ENCODE measurements around the gene LRRC36. TPM values are rescaled to one million over a fixed set of nuclear protein-coding genes. Genes with fewer than 3 reads are reported as not detected.
A peak's percentile ranks its signal among the peaks of the same experiment; 100 is the strongest.

LRRC36 gene
- total RNA-seq, 2 donors from 2014 or later: 1.1 TPM; not detected in 1

DNA sequence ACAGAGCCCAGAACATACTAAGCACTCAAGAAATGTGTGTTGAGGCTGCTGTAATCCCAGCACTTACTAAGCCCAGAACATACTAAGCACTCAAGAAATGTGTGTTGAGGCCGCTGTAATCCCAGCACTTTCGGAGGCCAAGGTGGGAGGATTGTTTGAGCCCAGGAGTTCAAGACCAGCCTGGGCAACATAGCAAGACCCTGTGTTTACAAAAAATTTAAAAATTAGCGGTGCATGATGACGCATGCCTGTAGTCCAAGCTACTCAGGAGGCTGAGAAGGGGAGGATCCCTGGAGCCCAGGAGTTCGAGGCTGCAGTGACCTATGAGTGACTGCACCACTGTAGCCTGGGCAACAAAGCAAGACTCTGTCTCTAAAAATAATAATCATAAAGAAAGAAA, 96.4 kb downstream of the LRRC36 start:
- Histone ChIP-seq H3K36me3 (no peaks in the 10 kb centered on the region), H3K4me3 (no peak overlapping the region), H3K9ac (ENCODE audit: low read depth in 2 of 2, low read length in 2 of 2) (no peak overlapping the region), H3K9me3 (no peaks in the 10 kb centered on the region), H3K27ac (no peak overlapping the region), H3K4me1 (no peaks in the 10 kb centered on the region), H3K27me3 (no peaks in the 10 kb centered on the region)
- DNase-seq: no peak
- intact Hi-C loops (cut with DNase I): no loop called here
- TF ChIP-seq, protein P1, sequence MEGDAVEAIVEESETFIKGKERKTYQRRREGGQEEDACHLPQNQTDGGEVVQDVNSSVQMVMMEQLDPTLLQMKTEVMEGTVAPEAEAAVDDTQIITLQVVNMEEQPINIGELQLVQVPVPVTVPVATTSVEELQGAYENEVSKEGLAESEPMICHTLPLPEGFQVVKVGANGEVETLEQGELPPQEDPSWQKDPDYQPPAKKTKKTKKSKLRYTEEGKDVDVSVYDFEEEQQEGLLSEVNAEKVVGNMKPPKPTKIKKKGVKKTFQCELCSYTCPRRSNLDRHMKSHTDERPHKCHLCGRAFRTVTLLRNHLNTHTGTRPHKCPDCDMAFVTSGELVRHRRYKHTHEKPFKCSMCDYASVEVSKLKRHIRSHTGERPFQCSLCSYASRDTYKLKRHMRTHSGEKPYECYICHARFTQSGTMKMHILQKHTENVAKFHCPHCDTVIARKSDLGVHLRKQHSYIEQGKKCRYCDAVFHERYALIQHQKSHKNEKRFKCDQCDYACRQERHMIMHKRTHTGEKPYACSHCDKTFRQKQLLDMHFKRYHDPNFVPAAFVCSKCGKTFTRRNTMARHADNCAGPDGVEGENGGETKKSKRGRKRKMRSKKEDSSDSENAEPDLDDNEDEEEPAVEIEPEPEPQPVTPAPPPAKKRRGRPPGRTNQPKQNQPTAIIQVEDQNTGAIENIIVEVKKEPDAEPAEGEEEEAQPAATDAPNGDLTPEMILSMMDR (IDR thresholded peaks at IDR 0.05): no peak

DNA sequence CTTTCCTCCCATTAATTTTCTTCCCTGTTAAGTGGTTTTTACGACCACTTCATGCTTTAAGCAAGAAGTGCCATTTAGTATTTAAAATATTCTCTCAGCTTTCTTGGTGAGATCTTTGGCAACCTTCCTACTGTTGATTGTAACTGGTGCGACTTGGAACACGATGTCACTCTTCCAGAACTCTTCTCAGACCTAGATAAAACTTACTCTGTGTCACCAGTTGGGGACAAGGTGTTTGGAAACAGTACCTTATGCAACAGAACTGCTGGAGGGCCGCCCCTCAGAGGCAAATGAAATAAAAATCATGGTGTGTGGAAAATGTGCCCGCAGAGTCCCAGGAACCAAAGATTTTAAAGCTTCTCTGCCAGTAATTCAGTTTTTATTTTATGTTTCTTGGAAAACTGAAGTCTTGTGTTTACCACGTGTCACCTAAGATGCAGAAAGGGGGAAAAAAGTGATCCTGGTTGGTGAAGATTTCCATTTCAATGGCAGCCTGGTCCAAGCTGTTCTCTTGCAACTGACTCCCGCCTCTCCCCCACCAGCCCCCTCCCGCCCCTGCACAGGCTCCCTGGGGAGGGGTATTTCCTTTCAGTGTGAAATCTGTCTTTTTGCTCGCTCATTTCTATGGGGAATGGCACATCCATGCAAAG, 97.1 kb downstream of the LRRC36 start:
- Histone ChIP-seq H3K4me1 (peaks cover 3% of the 10 kb centered on the region), H3K4me3 (no peak overlapping the region), H3K27ac (no peak overlapping the region), H3K27me3 (no peaks in the 10 kb centered on the region), H3K36me3 (no peaks in the 10 kb centered on the region), H3K9ac (ENCODE audit: low read depth in 2 of 2, low read length in 2 of 2) (no peak overlapping the region), H3K9me3 (no peaks in the 10 kb centered on the region)
- no peak for DNase-seq
- intact Hi-C loops (cut with DNase I): no loop called here
- TF ChIP-seq, protein P1 (IDR thresholded peaks at IDR 0.05): no peak

DNA sequence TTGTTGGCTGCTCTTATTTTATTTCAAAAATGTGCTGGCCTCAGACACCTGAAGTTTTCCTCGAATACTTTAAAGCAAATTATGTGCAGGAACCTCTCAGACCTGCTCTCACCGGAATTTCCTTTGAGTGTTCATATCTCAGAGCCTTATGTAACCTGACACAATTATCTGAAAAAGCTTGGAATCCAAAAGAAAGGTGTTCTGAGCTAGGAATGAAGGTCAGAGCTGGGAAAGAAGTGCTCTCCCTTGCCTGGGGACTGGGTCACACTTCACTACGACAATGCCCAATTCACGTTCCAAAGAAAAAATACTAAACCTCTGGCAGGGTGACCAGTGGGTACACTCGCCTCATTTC, 97.6 kb downstream of the LRRC36 start:
- no peak overlapping the region for H3K27ac ChIP-seq
- no peak overlapping the region for H3K4me3 ChIP-seq
- TF ChIP-seq, protein P1 (IDR thresholded peaks at IDR 0.05): no peak
- intact Hi-C loops (cut with DNase I): no loop called here
- H3K9ac ChIP-seq (ENCODE audit: low read depth in 2 of 2, low read length in 2 of 2): no peak overlapping the region
- DNase-seq: no peak
- peaks cover 3% of the 10 kb centered on the region for H3K4me1 ChIP-seq
- H3K36me3 ChIP-seq: no peaks in the 10 kb centered on the region
- H3K9me3 ChIP-seq: no peaks in the 10 kb centered on the region
- H3K27me3 ChIP-seq: no peaks in the 10 kb centered on the region

DNA sequence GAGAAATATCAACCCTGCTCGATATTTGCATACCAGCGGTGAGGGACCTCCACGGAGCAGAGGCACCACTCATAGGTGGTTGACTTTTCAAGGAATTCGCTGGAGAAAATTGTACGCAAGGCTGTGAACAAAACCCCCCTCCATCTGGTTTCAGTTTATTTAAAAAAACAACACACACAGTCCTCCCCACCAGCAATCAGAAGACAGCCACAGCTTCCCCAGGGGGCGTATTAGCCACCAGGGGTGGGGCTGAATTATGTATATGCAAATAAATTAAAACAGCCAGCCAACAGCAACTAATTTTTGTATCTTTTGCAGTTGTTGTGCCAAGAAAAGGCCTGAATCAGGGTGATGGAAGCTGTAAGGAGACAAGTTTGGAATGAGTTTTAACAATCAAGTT, 98.4 kb downstream of the LRRC36 start:
- DNase-seq: no peak
- Histone ChIP-seq H3K27me3 (no peaks in the 10 kb centered on the region), H3K27ac (no peak overlapping the region), H3K36me3 (no peaks in the 10 kb centered on the region), H3K9ac (ENCODE audit: low read depth in 2 of 2, low read length in 2 of 2) (no peak overlapping the region), H3K4me1 (peaks cover 3% of the 10 kb centered on the region), H3K4me3 (no peak overlapping the region), H3K9me3 (no peaks in the 10 kb centered on the region)
- TF ChIP-seq, protein P1 (IDR thresholded peaks at IDR 0.05): no peak
- intact Hi-C loops (cut with DNase I): no loop called here

DNA sequence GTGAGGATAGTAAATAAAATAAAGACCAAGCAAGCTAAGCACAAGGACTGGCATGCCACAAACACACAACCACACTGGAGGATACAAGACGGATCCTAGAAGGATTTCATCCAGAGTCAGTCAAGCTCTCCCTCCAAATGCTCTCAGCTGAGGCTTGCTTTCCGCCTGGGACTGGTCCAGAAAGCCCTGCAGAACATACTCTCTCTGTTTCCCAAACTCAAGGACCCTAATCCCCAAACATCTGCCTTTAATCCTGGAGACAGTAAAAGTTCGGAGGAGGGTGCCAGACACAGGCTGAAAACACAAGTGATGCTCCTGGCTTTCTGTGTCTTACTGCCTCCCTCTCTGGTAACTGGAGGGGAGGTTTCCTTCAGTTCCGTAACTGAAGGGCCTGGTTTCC, 99.0 kb downstream of the LRRC36 start:
- Histone ChIP-seq H3K9me3 (no peaks in the 10 kb centered on the region), H3K36me3 (no peaks in the 10 kb centered on the region), H3K27me3 (no peaks in the 10 kb centered on the region), H3K4me1 (peaks cover 3% of the 10 kb centered on the region), H3K27ac (no peak overlapping the region), H3K4me3 (no peak overlapping the region), H3K9ac (ENCODE audit: low read depth in 2 of 2, low read length in 2 of 2) (no peak overlapping the region)
- peak; percentile 19 for DNase-seq
- intact Hi-C loops (cut with DNase I): no loop called here
- TF ChIP-seq, protein P1 (IDR thresholded peaks at IDR 0.05): no peak

Data from colonic mucosa (tissue), 4 donors.